B cell (primary cell): ENCODE results near the gene ETV6. TPM values are rescaled to one million over a fixed set of nuclear protein-coding genes. Genes with fewer than 3 reads are reported as not detected.

Experiments
- ATAC-seq: fragments of 200-7000 bp; cut with Tn5 transposase; one replicate; pipeline ENCODE4 v1.10.0; 2021; ENCODE audit warnings: low read depth, mild to moderate bottlenecking, moderate number of reproducible peaks, moderate library complexity
- CTCF ChIA-PET: fragments of 350-600 bp; sonication (Branson Sonifier 250); formaldehyde crosslinking; loops from one replicate; lab custom pipeline; 2021; ENCODE audit warnings: antibody characterized with exemption, inconsistent platforms; lab: Charles Lee
- POLR2A ChIA-PET: fragments of 350-600 bp; sonication (Branson Sonifier 250); formaldehyde crosslinking; loops from one replicate; lab custom pipeline; 2021; ENCODE audit warnings: antibody characterized with exemption; lab: Charles Lee
- DNase-seq: peaks from one replicate; pipeline ENCODE4 v3.0.0; 2013
- H2AFZ ChIP-seq: 2 replicates; pipeline ENCODE4 v1.6.1; 2012; ENCODE audit warnings: mild to moderate bottlenecking, low read depth, low read length; ENCODE audit not compliant: insufficient read depth, poor library complexity, severe bottlenecking
- H3K27ac ChIP-seq, 2 donors: 1 replicate in 1 of 2; 2 replicates in 1 of 2; pipeline ENCODE4 v1.5.1; 2012 to 2013; ENCODE audit warnings: low read length in 2 of 2, mild to moderate bottlenecking in 2 of 2, moderate library complexity in 1 of 2
- H3K27me3 ChIP-seq, 4 experiments: fragments of 200-600 bp in 1 of 4; sonication (generic) in 1 of 4; replicated peaks in 1 of 4; 1 replicate in 2 of 4; 2 replicates in 2 of 4; pipeline versions ENCODE4 v1.6.1 to v1.7.0; 2013 to 2016; ENCODE audit warnings: low read length in 3 of 4, mild to moderate bottlenecking in 2 of 4, mixed read lengths in 1 of 4, moderate library complexity in 1 of 4; ENCODE audit not compliant: insufficient read depth in 4 of 4, control insufficient read depth in 3 of 4; ENCODE audit errors: control extremely low read depth in 1 of 4
- H3K36me3 ChIP-seq, 2 experiments: replicated peaks in 1 of 2; 1 replicate in 1 of 2; 2 replicates in 1 of 2; pipeline versions ENCODE4 v1.6.1 to v1.7.1; 2013; ENCODE audit warnings: low read length in 1 of 2; ENCODE audit not compliant: insufficient read depth in 2 of 2, control insufficient read depth in 1 of 2; ENCODE audit errors: control extremely low read depth in 1 of 2, extremely low read depth in 1 of 2
- H3K4me1 ChIP-seq, 2 donors: fragments of 200-600 bp in 1 of 2; sonication (generic) in 1 of 2; 1 replicate in 1 of 2; 2 replicates in 1 of 2; pipeline versions ENCODE4 v1.5.1 to v1.6.1; 2013 to 2017; ENCODE audit warnings: low read length in 2 of 2; ENCODE audit not compliant: control insufficient read depth in 2 of 2, insufficient read depth in 2 of 2
- H3K4me2 ChIP-seq: replicated peaks from 2 replicates; pipeline ENCODE3; 2012; ENCODE audit warnings: mild to moderate bottlenecking, low read depth, low read length; ENCODE audit not compliant: poor library complexity, severe bottlenecking
- H3K4me3 ChIP-seq, 5 experiments: fragments of 200-600 bp in 1 of 5; sonication (generic) in 1 of 5; 1 replicate in 3 of 5; 2 replicates in 2 of 5; pipeline versions ENCODE4 v1.5.1 to v1.7.0; 2011 to 2016; ENCODE audit warnings: low read length in 4 of 5, mild to moderate bottlenecking in 4 of 5, low read depth in 2 of 5, control low read depth in 1 of 5, moderate library complexity in 1 of 5; ENCODE audit not compliant: insufficient read depth in 1 of 5; ENCODE audit errors: control extremely low read depth in 1 of 5, extremely low read depth in 1 of 5
- H3K79me2 ChIP-seq: fragments of 200-600 bp; sonication (generic); one replicate; pipeline ENCODE4 v1.6.0; 2016; ENCODE audit warnings: low read length; ENCODE audit not compliant: control insufficient read depth, insufficient read depth
- H3K9ac ChIP-seq: fragments of 200-600 bp; sonication (generic); 2 replicates; pipeline ENCODE4 v1.6.1; 2017; ENCODE audit warnings: mild to moderate bottlenecking, low read length, moderate library complexity
- H3K9me3 ChIP-seq, 3 donors: one replicate each; pipeline versions ENCODE4 v1.6.1 to v1.7.1; 2013; ENCODE audit warnings: low read length in 2 of 3; ENCODE audit not compliant: control insufficient read depth in 2 of 3, insufficient read depth in 1 of 3; ENCODE audit errors: control extremely low read depth in 1 of 3
- H4K20me1 ChIP-seq: 2 replicates; pipeline ENCODE4 v1.6.0; 2012; ENCODE audit warnings: mild to moderate bottlenecking, low read length; ENCODE audit not compliant: insufficient read depth, control insufficient read depth, poor library complexity, severe bottlenecking
- H3K27ac Mint-ChIP-seq: one replicate; pipeline ENCODE4 v1.8.0; 2021; ENCODE audit warnings: mixed read lengths
- H3K27me3 Mint-ChIP-seq: one replicate; pipeline ENCODE4 v1.8.0; 2021; ENCODE audit warnings: mixed read lengths
- H3K4me1 Mint-ChIP-seq: one replicate; pipeline ENCODE4 v1.8.0; 2021; ENCODE audit warnings: mixed read lengths
- H3K4me3 Mint-ChIP-seq: one replicate; pipeline ENCODE4 v1.8.0; 2021; ENCODE audit warnings: mixed read lengths
- H3K9me3 Mint-ChIP-seq: one replicate; pipeline ENCODE4 v1.8.0; 2022; ENCODE audit warnings: mixed read lengths; ENCODE audit not compliant: insufficient read depth
- EZH2 ChIP-seq: IDR thresholded peaks from 2 replicates; pipeline ENCODE4 v1.6.1; 2012; ENCODE audit warnings: borderline replicate concordance, low read depth, mild to moderate bottlenecking, moderate library complexity, low read length; ENCODE audit not compliant: insufficient read depth, poor library complexity, severe bottlenecking
- WGBS: methylation state at CpG from one replicate; pipeline ENCODE4 v1.1.5; 2013; ENCODE audit warnings: missing lambda C conversion rate; ENCODE audit not compliant: insufficient coverage; 5-methylcytosine and 5-hydroxymethylcytosine counted together
- intact Hi-C: fragments of 100-400 bp; cut with micrococcal nuclease; formaldehyde crosslinking; loops from one replicate; pipeline ENCODE4 v1.10.0; 2022
- polyA plus RNA-seq: library from polyadenylated mRNA; depleted of rRNA; stranded (reverse); fragments of >200 nt; gene quantifications from 2 replicates; pipeline ENCODE4 v1.2.3, GENCODE V29; 2012
- total RNA-seq, 2 donors: library from RNA; stranded (reverse); fragments of 120-200 nt in 1 of 2; gene quantifications; 1 replicate in 1 of 2; 2 replicates in 1 of 2; pipeline versions ENCODE4 v1.2.3 to v1.2.4, GENCODE V29; 2013 to 2022
- TF ChIP-seq, protein P1 (sequence below): fragments of 200-600 bp; IDR thresholded peaks from one replicate; pipeline ENCODE4 v1.8.0; 2022; ENCODE audit warnings: antibody characterized with exemption, mild to moderate bottlenecking

Gene ETV6
- total and polyA plus RNA-seq, 2 donors (not counting 1 experiment from before 2014, with no cell fraction given) = 17.4 to 123 TPM

DNA sequence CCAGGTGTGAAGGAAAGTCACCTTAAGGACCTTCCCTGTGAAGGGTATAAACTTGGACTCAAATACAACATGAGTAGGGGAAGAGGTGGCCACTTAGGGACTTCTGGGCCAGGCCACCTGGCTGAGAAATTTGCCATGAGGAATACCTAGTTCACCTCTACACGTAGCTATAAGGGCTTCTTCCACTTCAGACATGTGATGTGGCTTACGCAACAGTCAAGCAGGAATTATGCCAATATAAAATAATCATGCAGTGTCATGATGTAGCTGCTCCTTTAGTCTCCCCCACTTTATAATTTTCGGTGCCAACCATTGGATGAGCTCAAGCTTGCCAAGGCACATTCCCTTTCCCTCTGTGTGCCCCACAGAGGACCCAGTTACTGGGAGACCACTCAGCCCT lies 254.7 kb downstream of the ETV6 start:
- no peaks in the 10 kb centered on the region for H3K36me3 ChIP-seq
- ChIA-PET CTCF (no interaction called here), POLR2A (no interaction called here)
- no peak overlapping the region for H3K4me3 ChIP-seq
- no peak overlapping the region for H3K4me2 ChIP-seq
- no peak overlapping the region for H2AFZ ChIP-seq
- no peaks in the 10 kb centered on the region for H3K27me3 ChIP-seq
- no peak overlapping the region for H3K9ac ChIP-seq
- Mint-ChIP-seq H3K9me3 (peaks cover 2% of the 10 kb centered on the region), H3K4me3 (no peak overlapping the region), H3K27ac (no peak overlapping the region), H3K27me3 (peaks cover 8% of the 10 kb centered on the region), H3K4me1 (peaks cover 10% of the 10 kb centered on the region)
- peaks cover 0 to 3% of the 10 kb centered on the region in 2 donors for H3K4me1 ChIP-seq
- no peaks in the 10 kb centered on the region for H4K20me1 ChIP-seq
- no peak overlapping the region for H3K27ac ChIP-seq
- 100% methylated on average over 1 of the region's 3 CpGs for WGBS
- TF ChIP-seq EZH2 = no peak
- TF ChIP-seq, protein P1, sequence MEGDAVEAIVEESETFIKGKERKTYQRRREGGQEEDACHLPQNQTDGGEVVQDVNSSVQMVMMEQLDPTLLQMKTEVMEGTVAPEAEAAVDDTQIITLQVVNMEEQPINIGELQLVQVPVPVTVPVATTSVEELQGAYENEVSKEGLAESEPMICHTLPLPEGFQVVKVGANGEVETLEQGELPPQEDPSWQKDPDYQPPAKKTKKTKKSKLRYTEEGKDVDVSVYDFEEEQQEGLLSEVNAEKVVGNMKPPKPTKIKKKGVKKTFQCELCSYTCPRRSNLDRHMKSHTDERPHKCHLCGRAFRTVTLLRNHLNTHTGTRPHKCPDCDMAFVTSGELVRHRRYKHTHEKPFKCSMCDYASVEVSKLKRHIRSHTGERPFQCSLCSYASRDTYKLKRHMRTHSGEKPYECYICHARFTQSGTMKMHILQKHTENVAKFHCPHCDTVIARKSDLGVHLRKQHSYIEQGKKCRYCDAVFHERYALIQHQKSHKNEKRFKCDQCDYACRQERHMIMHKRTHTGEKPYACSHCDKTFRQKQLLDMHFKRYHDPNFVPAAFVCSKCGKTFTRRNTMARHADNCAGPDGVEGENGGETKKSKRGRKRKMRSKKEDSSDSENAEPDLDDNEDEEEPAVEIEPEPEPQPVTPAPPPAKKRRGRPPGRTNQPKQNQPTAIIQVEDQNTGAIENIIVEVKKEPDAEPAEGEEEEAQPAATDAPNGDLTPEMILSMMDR = no peak
- ATAC-seq = no peak
- intact Hi-C loops = no loop called here
- no peaks in the 10 kb centered on the region for H3K79me2 ChIP-seq
- DNase-seq = no peak
- peaks cover 0 to 8% (median under 1%) of the 10 kb centered on the region in 3 donors for H3K9me3 ChIP-seq

DNA sequence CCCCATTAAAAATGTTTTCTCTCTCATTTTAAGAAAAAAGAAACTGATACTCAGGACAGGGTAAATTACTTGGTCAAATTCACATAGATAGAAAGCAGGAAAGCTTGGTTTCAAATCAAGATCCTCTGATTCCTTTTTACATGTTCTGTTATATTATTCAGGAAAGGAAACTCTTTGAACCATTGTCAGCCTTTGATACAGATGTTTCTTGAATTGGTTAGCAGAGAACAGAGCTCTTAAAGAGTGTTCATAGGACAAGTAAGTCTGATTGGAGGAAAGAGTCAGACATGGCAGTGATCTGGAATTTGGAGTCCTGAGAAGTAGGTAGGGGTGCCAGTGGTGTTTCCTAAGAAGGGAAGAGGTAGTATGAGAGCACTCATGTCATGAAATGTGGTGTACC lies 256.1 kb downstream of the ETV6 start:
- Histone ChIP-seq H4K20me1 (no peaks in the 10 kb centered on the region), H3K36me3 (no peaks in the 10 kb centered on the region), H2AFZ (no peak overlapping the region), H3K79me2 (no peaks in the 10 kb centered on the region), H3K9me3 (peaks cover 0 to 8% (median 4%) of the 10 kb centered on the region in 3 donors), H3K27ac (no peak overlapping the region), H3K4me1 (peaks cover 0 to 3% of the 10 kb centered on the region in 2 donors), H3K4me3 (no peak overlapping the region), H3K4me2 (no peak overlapping the region), H3K9ac (no peak overlapping the region), H3K27me3 (no peaks in the 10 kb centered on the region)
- Mint-ChIP-seq H3K4me3 (no peak overlapping the region), H3K27ac (no peak overlapping the region), H3K9me3 (peaks cover 2% of the 10 kb centered on the region), H3K4me1 (peaks cover 10% of the 10 kb centered on the region), H3K27me3 (peaks cover 8% of the 10 kb centered on the region)
- ChIA-PET CTCF (no interaction called here), POLR2A (no interaction called here)
- intact Hi-C loops = no loop called here
- ATAC-seq = no peak
- TF ChIP-seq EZH2 = no peak
- TF ChIP-seq, protein P1 = no peak
- no peak for DNase-seq
